Superior temporal gyrus (tissue), 1 donor: ENCODE data around the gene TIAM1.
A peak's percentile ranks its signal among the peaks of the same experiment; 100 is the strongest.
"Not testable (repeated sequence)": the region's sequence is repeated elsewhere in the genome, so short reads cannot be mapped to it uniquely, and the experiment has no call there.

Experiments
- DNase-seq: peaks from one replicate; pipeline ENCODE4 v3.0.0-alpha.2; 2016; ENCODE audit errors: extremely low spot score

TIAM1 gene

GRCh38 chr21:31254131-31254530 lies 89.9 kb downstream of the TIAM1 start:
- DNase-seq: no peak

- DNase-seq: no peak
These were observed 90.4 kb downstream of the TIAM1 start for GRCh38 chr21:31253684-31254083.

GRCh38 chr21:31252611-31253010 lies 91.5 kb downstream of the TIAM1 start:
- no peak for DNase-seq

GRCh38 chr21:31252091-31252490 lies 92.0 kb downstream of the TIAM1 start:
- DNase-seq: no peak

- DNase-seq: no peak
These were observed 92.4 kb downstream of the TIAM1 start for GRCh38 chr21:31251686-31252085.

- no peak for DNase-seq
These were observed 95.5 kb downstream of the TIAM1 start for GRCh38 chr21:31248598-31248997.

GRCh38 chr21:31243611-31244010 lies 100.5 kb downstream of the TIAM1 start:
- DNase-seq: no peak

- DNase-seq: no peak
These were observed 107.5 kb downstream of the TIAM1 start for GRCh38 chr21:31236528-31236927.

GRCh38 chr21:31235671-31236450 lies 108.2 kb downstream of the TIAM1 start:
- no peak for DNase-seq

- DNase-seq: no peak
These were observed 109.1 kb downstream of the TIAM1 start for GRCh38 chr21:31234936-31235335.

GRCh38 chr21:31233711-31234110 lies 110.3 kb downstream of the TIAM1 start:
- DNase-seq: no peak

GRCh38 chr21:31232344-31232743 lies 111.7 kb downstream of the TIAM1 start:
- DNase-seq: no peak

- no peak for DNase-seq
These were observed 113.1 kb downstream of the TIAM1 start for GRCh38 chr21:31230937-31231336.

GRCh38 chr21:31228723-31229122 lies 115.3 kb downstream of the TIAM1 start:
- DNase-seq: not testable (repeated sequence)

- no peak for DNase-seq
These were observed 118.3 kb downstream of the TIAM1 start for GRCh38 chr21:31225713-31226112.

- DNase-seq: peak; percentile 80
These were observed 121.9 kb downstream of the TIAM1 start for GRCh38 chr21:31222142-31222541.

GRCh38 chr21:31221043-31221442 lies 123.0 kb downstream of the TIAM1 start:
- DNase-seq: peak; percentile 39

GRCh38 chr21:31220575-31220974 lies 123.5 kb downstream of the TIAM1 start:
- peak; percentile 80 for DNase-seq

- DNase-seq: no peak
These were observed 125.0 kb downstream of the TIAM1 start for GRCh38 chr21:31218830-31219608.

GRCh38 chr21:31216206-31216605 lies 127.9 kb downstream of the TIAM1 start:
- no peak for DNase-seq

GRCh38 chr21:31213787-31214186 lies 130.3 kb downstream of the TIAM1 start:
- no peak for DNase-seq

- no peak for DNase-seq
These were observed 132.2 kb downstream of the TIAM1 start for GRCh38 chr21:31211836-31212235.

- DNase-seq: no peak
These were observed 138.6 kb downstream of the TIAM1 start for GRCh38 chr21:31205412-31205811.
